Measurements from ENCODE around the gene RFC4.

Gene RFC4

GRCh38 chr3:186742618-186743380 is 63.5 kb downstream of the RFC4 start:
- no peak for DNase-seq
